NT2/D1 (cell line): ENCODE results near the gene ETV2.
"Not testable (repeated sequence)": the region's sequence is repeated elsewhere in the genome, so short reads cannot be mapped to it uniquely, and the experiment has no call there.

ENCODE experiments used
- DNase-seq: peaks from one replicate; pipeline ENCODE4 v3.0.0-alpha.2; 2011; ENCODE audit warnings: low read depth, low spot score
- H3K27me3 ChIP-seq: 2 replicates; pipeline ENCODE4 v1.6.0; 2011; ENCODE audit warnings: mild to moderate bottlenecking; ENCODE audit not compliant: insufficient read length, insufficient read depth
- H3K36me3 ChIP-seq: 2 replicates; pipeline ENCODE4 v1.6.1; 2011; ENCODE audit warnings: mild to moderate bottlenecking, low read length, mixed read lengths; ENCODE audit not compliant: insufficient read depth, insufficient read length
- H3K4me1 ChIP-seq: 2 replicates; pipeline ENCODE4 v1.5.1; 2011; ENCODE audit not compliant: insufficient read depth, insufficient read length
- H3K4me3 ChIP-seq: 2 replicates; pipeline ENCODE4 v1.5.1; 2011; ENCODE audit warnings: low read depth; ENCODE audit not compliant: insufficient read length
- H3K9ac ChIP-seq: 2 replicates; pipeline ENCODE4 v1.6.0; 2011; ENCODE audit warnings: low read depth; ENCODE audit not compliant: insufficient read length
- H3K9me3 ChIP-seq: 2 replicates; pipeline ENCODE4 v1.5.1; 2011; ENCODE audit warnings: mild to moderate bottlenecking, low read length; ENCODE audit not compliant: insufficient read depth
- SUZ12 ChIP-seq: IDR thresholded peaks from 2 replicates; pipeline ENCODE4 v1.6.1; 2011; ENCODE audit not compliant: insufficient read length, insufficient read depth; ENCODE audit errors: extremely low read depth
- YY1 ChIP-seq: IDR thresholded peaks from 2 replicates; pipeline ENCODE4 v1.6.1; 2011; ENCODE audit not compliant: insufficient read length, insufficient read depth
- ZNF274 ChIP-seq: IDR thresholded peaks from 2 replicates; pipeline ENCODE4 v1.6.1; 2011; ENCODE audit warnings: mild to moderate bottlenecking, low read depth, low read length

Gene ETV2

DNA sequence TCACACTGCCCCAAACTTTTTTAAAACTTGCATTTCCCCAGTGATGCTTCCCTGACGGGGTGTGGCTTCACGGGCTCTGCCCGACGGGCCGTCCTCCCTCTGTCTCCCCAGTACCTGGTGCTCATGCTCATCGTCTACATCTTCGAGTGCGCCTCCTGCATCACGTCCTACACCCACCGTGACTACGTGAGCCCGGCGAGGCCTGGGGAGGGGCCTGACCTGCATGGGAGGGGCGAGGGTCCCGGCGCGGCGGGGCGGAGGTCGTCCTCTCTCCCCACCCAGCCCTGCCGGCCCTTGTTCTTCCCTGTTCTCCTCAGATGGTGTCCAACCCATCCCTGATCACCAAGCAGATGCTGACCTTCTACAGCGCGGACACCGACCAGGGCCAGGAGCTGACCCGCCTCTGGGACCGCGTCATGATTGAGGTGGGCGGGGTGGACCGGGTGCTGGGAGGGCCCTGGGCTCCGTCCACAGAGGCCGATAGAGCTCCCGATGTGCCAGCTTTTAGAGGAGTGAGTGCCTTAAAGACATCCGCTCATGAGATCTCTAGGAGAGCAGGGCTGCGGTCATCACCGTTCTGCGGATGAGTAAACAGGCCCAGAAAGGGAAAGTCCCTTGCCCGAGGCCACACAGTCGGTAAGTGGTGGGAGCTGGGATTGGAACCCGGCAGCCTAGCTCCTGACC is 31.7 kb downstream of the ETV2 start:
- H3K9ac ChIP-seq = peak overlapping the region; percentile 70
- H3K4me3 ChIP-seq = peak overlapping the region; percentile 53

DNA sequence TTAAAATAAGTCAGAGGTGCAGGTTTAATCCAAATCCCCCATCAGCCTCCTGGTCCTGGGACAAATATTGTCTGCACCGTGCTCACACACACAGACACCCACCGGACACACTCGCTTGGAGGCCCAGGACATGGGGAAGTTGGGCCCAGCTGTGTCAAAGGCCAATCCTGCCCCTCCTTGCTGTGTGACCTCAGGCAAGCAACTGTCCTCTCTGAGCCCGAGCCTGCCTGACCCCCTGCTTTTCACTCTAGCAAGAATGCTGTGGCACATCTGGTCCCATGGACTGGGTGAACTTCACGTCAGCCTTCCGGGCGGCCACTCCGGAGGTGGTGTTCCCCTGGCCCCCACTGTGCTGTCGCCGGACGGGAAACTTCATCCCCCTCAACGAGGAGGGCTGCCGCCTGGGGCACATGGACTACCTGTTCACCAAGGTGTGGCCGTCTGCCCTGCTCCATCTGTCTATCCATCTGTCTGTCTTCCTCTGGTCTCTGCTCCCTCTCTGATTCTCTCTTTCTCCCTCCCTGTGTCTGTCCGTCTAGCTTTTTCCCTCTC is 34.1 kb downstream of the ETV2 start:
- Histone ChIP-seq H3K9me3 (no peaks in the 10 kb centered on the region), H3K4me3 (no peak overlapping the region), H3K4me1 (no peaks in the 10 kb centered on the region), H3K9ac (no peak overlapping the region), H3K27me3 (no peaks in the 10 kb centered on the region), H3K36me3 (no peaks in the 10 kb centered on the region)
- no peak for DNase-seq
- TF ChIP-seq YY1 (no peak), SUZ12 (no peak)

More for the DNA sequence above, 31.7 kb downstream of the ETV2 start:
- no peaks in the 10 kb centered on the region for H3K36me3 ChIP-seq
- H3K27me3 ChIP-seq = no peaks in the 10 kb centered on the region
- H3K9me3 ChIP-seq = no peaks in the 10 kb centered on the region
- no peak for DNase-seq
- no peaks in the 10 kb centered on the region for H3K4me1 ChIP-seq
- no peak for TF ChIP-seq YY1
- no peak for TF ChIP-seq ZNF274
- no peak for TF ChIP-seq SUZ12

DNA sequence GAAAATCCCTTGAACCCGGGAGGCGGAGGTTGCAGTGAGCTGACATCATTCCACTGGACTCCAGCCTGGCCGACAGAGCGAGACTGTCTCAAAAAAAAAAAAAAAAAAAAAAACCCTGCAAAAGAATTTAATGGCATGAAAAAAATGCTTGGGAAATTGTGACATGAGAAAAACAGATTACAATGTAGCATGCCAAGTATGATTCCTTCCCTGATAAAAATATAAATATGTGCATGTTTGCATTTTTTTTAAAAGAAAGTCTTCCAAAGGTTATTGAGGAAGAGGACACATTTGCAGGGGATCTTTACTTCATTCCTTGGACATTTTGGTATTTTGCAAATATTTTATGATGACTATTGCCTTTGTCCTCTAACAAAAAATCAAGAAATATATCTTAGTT is 48.3 kb downstream of the ETV2 start:
- TF ChIP-seq YY1 = no peak
- no peak for TF ChIP-seq ZNF274
- no peak for TF ChIP-seq SUZ12

DNA sequence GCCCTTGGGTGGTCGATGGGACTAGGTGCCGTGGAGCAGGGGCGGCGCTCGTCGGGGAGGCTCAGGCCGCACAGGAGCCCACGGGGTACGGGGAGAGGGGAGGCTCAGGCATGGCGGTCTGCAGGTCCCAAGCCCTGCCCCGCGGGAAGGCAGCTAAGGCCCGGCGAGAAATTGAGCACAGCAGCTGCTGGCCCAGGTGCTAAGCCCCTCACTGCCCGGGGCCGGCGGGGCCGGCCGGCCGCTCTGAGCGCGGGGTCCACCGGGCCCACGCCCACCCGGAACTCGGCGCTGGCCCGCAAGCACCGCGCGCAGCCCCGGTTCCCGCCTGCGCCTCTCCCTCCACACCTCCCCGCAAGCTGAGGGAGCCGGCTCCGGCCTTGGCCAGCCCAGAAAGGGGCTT is 49.6 kb downstream of the ETV2 start:
- H3K27me3 ChIP-seq, DNase-seq, H3K9ac ChIP-seq, H3K4me1 ChIP-seq, H3K36me3 ChIP-seq, H3K9me3 ChIP-seq, H3K4me3 ChIP-seq: not testable (repeated sequence)

More for the DNA sequence above, 48.3 kb downstream of the ETV2 start:
- DNase-seq = no peak
- Histone ChIP-seq H3K36me3 (no peaks in the 10 kb centered on the region), H3K27me3 (no peaks in the 10 kb centered on the region), H3K9me3 (no peaks in the 10 kb centered on the region), H3K9ac (no peak overlapping the region), H3K4me3 (no peak overlapping the region), H3K4me1 (no peaks in the 10 kb centered on the region)

DNA sequence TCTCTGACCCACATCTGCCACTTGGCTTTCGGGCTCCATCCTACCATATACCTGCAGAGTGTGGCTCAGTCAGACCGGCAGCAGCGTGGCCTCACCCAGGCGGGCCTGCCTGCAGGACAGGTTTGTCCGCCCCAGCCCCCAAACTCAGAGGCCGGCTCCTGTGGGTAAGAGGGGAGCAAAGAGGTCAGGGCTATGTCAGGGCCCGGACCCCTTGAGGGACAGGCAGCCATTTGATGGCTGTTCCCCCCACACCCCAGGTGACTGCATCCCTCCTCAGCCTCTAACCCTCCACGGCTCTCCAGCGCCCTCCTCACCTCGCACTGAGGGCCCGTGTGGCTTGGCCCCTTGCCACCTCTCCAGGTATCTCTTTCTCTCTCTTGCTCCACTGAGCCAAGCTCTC is 50.5 kb downstream of the ETV2 start:
- no peaks in the 10 kb centered on the region for H3K4me1 ChIP-seq
- H3K4me3 ChIP-seq = no peak overlapping the region
- no peaks in the 10 kb centered on the region for H3K36me3 ChIP-seq
- no peaks in the 10 kb centered on the region for H3K9me3 ChIP-seq
- TF ChIP-seq SUZ12 = no peak
- TF ChIP-seq YY1 = no peak
- no peak for TF ChIP-seq ZNF274
- H3K9ac ChIP-seq = no peak overlapping the region
- DNase-seq = no peak
- no peaks in the 10 kb centered on the region for H3K27me3 ChIP-seq

DNA sequence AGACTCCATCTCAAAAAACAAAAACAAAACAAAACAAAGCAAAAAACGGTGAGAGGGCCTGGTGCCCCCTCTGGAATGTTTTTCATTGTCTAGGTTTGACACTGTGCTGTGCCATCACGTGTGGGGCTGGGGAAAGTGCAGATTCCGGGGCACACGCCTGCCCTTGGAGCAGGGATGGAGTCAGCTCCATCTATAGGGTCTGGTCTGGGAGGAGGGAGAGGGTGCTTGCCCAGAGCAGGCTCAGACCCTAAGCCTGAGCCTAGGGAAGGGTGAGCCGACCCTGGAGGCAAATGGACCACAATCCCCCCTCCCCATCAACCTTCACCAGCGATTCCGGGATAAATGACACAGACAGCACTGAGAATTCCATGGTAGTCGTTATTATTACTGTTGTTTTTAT is 51.9 kb downstream of the ETV2 start:
- H3K9me3 ChIP-seq = no peaks in the 10 kb centered on the region
- TF ChIP-seq SUZ12 = no peak
- TF ChIP-seq YY1 = no peak
- no peak for TF ChIP-seq ZNF274
- H3K9ac ChIP-seq = no peak overlapping the region
- no peaks in the 10 kb centered on the region for H3K36me3 ChIP-seq
- no peak overlapping the region for H3K4me3 ChIP-seq
- no peaks in the 10 kb centered on the region for H3K27me3 ChIP-seq
- no peak for DNase-seq
- no peaks in the 10 kb centered on the region for H3K4me1 ChIP-seq

DNA sequence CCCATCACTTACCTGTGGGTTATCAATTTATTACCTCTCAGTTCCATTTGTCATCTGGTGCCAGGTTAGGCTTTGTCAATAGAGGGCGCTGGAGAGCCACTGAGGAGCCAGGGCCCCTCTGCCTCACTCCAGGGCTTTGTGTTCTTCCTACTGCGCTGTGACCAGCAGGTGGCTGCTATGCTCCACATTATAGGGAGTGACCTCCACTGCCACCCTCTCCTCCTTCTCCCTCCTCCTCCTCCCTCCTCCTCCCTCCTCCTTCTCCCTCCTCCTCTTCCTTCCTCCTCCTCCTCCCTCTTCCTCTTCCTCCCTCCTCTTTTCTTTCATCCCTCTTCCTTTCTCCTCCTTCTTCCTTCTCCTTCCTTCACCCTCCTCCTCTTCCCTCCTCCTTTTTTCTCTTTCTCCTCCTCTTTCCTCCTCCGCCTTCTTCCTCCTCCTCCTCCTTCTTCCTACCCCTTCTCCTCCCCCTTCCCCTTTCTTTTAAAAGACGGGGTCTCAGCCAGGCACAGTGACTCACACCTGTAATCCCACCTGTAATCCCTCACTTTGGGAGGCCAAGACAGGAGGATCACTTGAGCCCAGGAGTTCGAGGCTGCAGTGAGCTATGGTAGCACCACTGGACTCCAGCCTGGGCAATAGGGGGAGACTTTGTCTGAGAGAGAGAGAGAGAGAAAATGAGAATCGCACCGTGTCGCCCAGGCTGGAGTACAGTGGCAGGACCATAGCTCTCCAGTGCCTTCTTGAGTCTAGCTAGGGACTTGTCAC is 52.5 kb downstream of the ETV2 start:
- Histone ChIP-seq H3K9ac (no peak overlapping the region), H3K9me3 (no peaks in the 10 kb centered on the region), H3K36me3 (no peaks in the 10 kb centered on the region), H3K27me3 (no peaks in the 10 kb centered on the region), H3K4me1 (no peaks in the 10 kb centered on the region), H3K4me3 (no peak overlapping the region)
- DNase-seq = peak; percentile 65
- TF ChIP-seq SUZ12 (no peak), YY1 (no peak), ZNF274 (no peak)
